ENCODE results near the gene MGAT1. TPM values are rescaled to one million over a fixed set of nuclear protein-coding genes. Genes with fewer than 3 reads are reported as not detected.

MGAT1 gene
- total RNA-seq (10 to 100 TPM; 40.7 to 77.6 TPM), polyA plus RNA-seq (ENCODE audit: insufficient read length in 2 of 2) (10 to 100 TPM; 59.1 to 74.4 TPM)
- long read RNA-seq, donor 1, transcript MGAT1-203 (3 exons, 3,077 nt), result major isoform, 8 of 18 reads
- long read RNA-seq, donor 1, transcript MGAT1-201 (2 exons, 2,761 nt), result minor isoform, 7 of 18 reads
- long read RNA-seq, donor 1, partial matches to known transcripts, result 0 of 18 reads
- long read RNA-seq, donor 1, other reads (novel, unspliced or antisense), result 0 of 18 reads
- long read RNA-seq, donor 2, partial matches to known transcripts, result 12 of 20 reads
- long read RNA-seq, donor 2, other reads (novel, unspliced or antisense), result 0 of 20 reads
- long read RNA-seq, donor 3, partial matches to known transcripts, result 0 of 6 reads
- long read RNA-seq, donor 3, other reads (novel, unspliced or antisense), result 0 of 6 reads
- long read RNA-seq, donor 4, transcript MGAT1-201 (2 exons, 2,761 nt), result major isoform, 14 of 22 reads
- long read RNA-seq, donor 4, transcript MGAT1-203 (3 exons, 3,077 nt), result minor isoform, 5 of 22 reads
- long read RNA-seq, donor 4, partial matches to known transcripts, result 0 of 22 reads
- long read RNA-seq, donor 4, other reads (novel, unspliced or antisense), result 0 of 22 reads

DNA sequence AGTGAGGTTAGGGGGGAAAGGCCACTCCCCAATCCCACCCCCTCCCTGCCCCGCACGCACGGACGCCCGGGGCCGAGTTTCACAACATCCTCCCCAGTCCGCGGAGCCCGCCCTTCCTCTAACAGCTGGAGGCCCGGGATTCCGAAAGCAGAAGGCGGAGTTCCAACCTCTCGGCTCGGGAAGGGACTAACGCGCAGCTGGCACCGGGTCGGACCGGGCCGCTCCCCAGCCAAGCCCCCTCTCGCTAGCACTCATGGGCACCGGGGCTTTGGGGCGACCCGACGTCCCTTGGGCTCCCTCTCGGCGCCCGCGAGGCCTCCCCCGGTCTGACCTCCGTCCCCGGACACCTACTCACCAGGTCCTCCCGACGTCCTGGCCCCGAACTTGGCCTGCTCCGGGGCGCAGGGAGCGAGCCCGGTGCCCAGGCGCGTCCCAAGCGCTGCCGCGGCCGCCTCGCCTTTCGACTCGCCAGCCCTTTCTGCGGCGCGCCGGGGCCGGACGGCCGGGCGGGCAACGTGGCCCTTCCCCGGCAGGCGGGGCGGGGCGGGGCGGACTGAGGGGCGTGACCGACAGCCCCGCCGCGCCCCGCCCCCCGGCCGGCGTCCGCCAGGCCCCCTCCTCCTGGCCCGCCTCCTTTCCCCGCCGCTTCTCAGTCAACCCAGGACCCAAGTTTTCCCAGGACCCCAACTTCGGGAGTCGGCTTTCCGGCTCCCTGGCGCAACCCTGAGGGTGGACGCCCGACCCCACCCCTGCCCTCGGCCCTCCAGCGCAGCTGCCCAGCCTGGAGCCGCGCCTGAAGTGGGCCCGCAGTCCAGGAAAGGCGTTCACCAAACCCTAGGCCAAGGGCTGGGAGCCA is at the start of gene MGAT1:
MGAT1 (minus strand) TSS at position 482 of the 856 bp plus-strand sequence. CDS start 9,835 bp downstream, outside the sequence.
- Histone ChIP-seq H3K4me1 (ENCODE audit: control insufficient read depth, insufficient read depth, low read length) (peaks cover 44% of the 10 kb centered on the region), H3K27ac (ENCODE audit: low read depth, low read length) (peak within 1 kb of the TSS; percentile 88), H3K27me3 (ENCODE audit: control insufficient read depth, insufficient read depth, low read length) (no peaks in the 10 kb centered on the region), H3K36me3 (ENCODE audit: control insufficient read depth, insufficient read depth, low read length) (peaks cover 24% of the 10 kb centered on the region), H3K4me3 (ENCODE audit: low read depth, low read length) (peak within 1 kb of the TSS; percentile 66), H3K9me3 (ENCODE audit: control insufficient read depth, insufficient read depth, low read length) (no peaks in the 10 kb centered on the region)
- under 1% methylated on average over 84 of the region's 87 CpGs for WGBS (ENCODE audit: insufficient coverage)
- peak in 4 of 6 donors; percentile 45 to 82 (median 54) for DNase-seq (ENCODE audit: low read depth in 4 of 6, low spot score in 6 of 6)

DNA sequence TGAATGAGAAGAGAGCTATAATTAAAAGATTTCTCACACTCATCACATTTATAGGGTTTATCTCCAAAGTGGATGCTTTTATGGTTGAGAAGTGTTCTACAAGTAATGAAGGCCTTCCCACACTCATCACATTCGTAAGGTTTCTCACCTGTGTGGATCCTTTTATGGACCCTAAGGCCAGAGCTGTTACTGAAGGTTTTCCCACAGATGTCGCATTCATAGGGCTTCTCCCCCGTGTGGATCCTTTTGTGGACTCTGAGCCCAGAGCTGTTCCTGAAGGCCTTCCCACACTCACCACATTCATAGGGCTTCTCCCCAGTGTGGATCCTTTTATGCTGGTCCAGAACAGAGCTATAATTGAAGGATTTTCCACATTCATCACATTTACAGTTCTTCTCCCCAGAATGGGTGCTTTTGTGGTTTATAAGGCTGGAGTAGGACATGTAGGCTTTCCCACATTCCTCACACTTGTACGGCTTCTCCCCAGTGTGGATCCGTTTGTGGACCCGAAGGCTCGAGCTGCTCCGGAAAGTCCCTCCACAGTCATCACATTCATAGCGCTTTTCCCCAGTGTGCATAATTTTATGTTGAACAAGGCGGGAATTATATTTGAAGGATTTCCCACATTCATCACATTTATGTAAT is 48.0 kb upstream of the MGAT1 start:
- no peak overlapping the region for H3K27ac ChIP-seq (ENCODE audit: low read depth, low read length)
- H3K4me1 ChIP-seq (ENCODE audit: control insufficient read depth, insufficient read depth, low read length), result no peaks in the 10 kb centered on the region
- no peak for DNase-seq (ENCODE audit: low read depth in 4 of 6, low spot score in 6 of 6)
- peaks cover 2% of the 10 kb centered on the region for H3K9me3 ChIP-seq (ENCODE audit: control insufficient read depth, insufficient read depth, low read length)
- no peaks in the 10 kb centered on the region for H3K27me3 ChIP-seq (ENCODE audit: control insufficient read depth, insufficient read depth, low read length)
- H3K36me3 ChIP-seq (ENCODE audit: control insufficient read depth, insufficient read depth, low read length), result peaks cover 33% of the 10 kb centered on the region
- WGBS (ENCODE audit: insufficient coverage), result 83% methylated on average over 1 of the region's 10 CpGs
- no peak overlapping the region for H3K4me3 ChIP-seq (ENCODE audit: low read depth, low read length)

GRCh38 chr5:180849827-180850226 is 47.2 kb upstream of the MGAT1 start:
- Histone ChIP-seq H3K9me3 (ENCODE audit: control insufficient read depth, insufficient read depth, low read length) (peaks cover 2% of the 10 kb centered on the region), H3K36me3 (ENCODE audit: control insufficient read depth, insufficient read depth, low read length) (peaks cover 28% of the 10 kb centered on the region), H3K4me1 (ENCODE audit: control insufficient read depth, insufficient read depth, low read length) (no peaks in the 10 kb centered on the region), H3K27ac (ENCODE audit: low read depth, low read length) (no peak overlapping the region), H3K4me3 (ENCODE audit: low read depth, low read length) (no peak overlapping the region), H3K27me3 (ENCODE audit: control insufficient read depth, insufficient read depth, low read length) (no peaks in the 10 kb centered on the region)
- no peak for DNase-seq (ENCODE audit: low read depth in 4 of 6, low spot score in 6 of 6)
- WGBS (ENCODE audit: insufficient coverage), result no CpG with 5 or more reads among the region's 4 CpGs

- no peak overlapping the region for H3K27ac ChIP-seq (ENCODE audit: low read depth, low read length)
- H3K4me1 ChIP-seq (ENCODE audit: control insufficient read depth, insufficient read depth, low read length), result no peaks in the 10 kb centered on the region
- H3K9me3 ChIP-seq (ENCODE audit: control insufficient read depth, insufficient read depth, low read length), result peaks cover 2% of the 10 kb centered on the region
- no peak for DNase-seq (ENCODE audit: low read depth in 4 of 6, low spot score in 6 of 6)
- no peaks in the 10 kb centered on the region for H3K27me3 ChIP-seq (ENCODE audit: control insufficient read depth, insufficient read depth, low read length)
- H3K36me3 ChIP-seq (ENCODE audit: control insufficient read depth, insufficient read depth, low read length), result peaks cover 28% of the 10 kb centered on the region
- H3K4me3 ChIP-seq (ENCODE audit: low read depth, low read length), result no peak overlapping the region
- no CpG with 5 or more reads among the region's 1 CpG for WGBS (ENCODE audit: insufficient coverage)
Measured at GRCh38 chr5:180848878-180849277, 46.3 kb upstream of the MGAT1 start.

DNA sequence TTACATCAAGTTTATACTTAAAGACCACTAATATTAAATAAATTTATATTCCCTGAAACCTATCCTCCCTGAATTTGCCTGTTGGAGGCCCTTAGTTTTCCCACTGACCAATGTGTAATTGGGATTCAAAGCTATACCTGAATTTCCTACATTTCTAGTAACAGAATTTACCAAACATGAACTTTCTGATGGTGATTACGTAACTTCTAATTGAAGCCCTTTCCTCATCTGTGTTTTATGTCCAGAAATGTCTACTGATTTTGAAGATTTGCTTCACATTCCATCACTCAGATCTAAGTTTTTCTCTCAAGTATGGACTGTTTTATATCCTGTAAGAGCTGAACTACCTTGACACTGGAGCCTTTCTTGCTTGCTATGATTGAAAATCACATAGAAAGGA is 45.7 kb upstream of the MGAT1 start:
- no CpG with 5 or more reads among the region's 1 CpG for WGBS (ENCODE audit: insufficient coverage)
- Histone ChIP-seq H3K4me1 (ENCODE audit: control insufficient read depth, insufficient read depth, low read length) (no peaks in the 10 kb centered on the region), H3K27ac (ENCODE audit: low read depth, low read length) (no peak overlapping the region), H3K27me3 (ENCODE audit: control insufficient read depth, insufficient read depth, low read length) (no peaks in the 10 kb centered on the region), H3K4me3 (ENCODE audit: low read depth, low read length) (no peak overlapping the region), H3K9me3 (ENCODE audit: control insufficient read depth, insufficient read depth, low read length) (peaks cover 2% of the 10 kb centered on the region), H3K36me3 (ENCODE audit: control insufficient read depth, insufficient read depth, low read length) (peaks cover 28% of the 10 kb centered on the region)
- no peak for DNase-seq (ENCODE audit: low read depth in 4 of 6, low spot score in 6 of 6)

DNA sequence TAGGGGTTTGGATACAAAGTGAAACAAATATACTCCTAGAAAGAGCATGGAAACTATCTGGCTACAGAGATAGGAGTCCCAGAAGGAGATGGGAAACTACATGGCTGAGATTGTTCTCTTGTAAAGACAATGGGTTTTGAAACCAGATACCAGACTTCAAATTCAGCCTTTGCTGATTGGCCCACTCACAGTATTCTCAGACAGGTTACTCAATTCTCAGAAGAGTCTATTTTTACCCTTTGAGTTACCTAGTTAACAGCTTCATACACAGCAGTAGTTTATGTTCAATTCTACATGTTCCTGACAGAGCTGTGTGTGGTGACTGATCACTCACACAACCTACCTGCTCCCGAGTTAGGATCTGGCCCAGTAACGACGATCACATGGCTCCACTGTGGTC is 44.4 kb upstream of the MGAT1 start:
- DNase-seq (ENCODE audit: low read depth in 4 of 6, low spot score in 6 of 6), result no peak
- 57% methylated on average over 2 of the region's 3 CpGs for WGBS (ENCODE audit: insufficient coverage)
- H3K36me3 ChIP-seq (ENCODE audit: control insufficient read depth, insufficient read depth, low read length), result peaks cover 28% of the 10 kb centered on the region

DNA sequence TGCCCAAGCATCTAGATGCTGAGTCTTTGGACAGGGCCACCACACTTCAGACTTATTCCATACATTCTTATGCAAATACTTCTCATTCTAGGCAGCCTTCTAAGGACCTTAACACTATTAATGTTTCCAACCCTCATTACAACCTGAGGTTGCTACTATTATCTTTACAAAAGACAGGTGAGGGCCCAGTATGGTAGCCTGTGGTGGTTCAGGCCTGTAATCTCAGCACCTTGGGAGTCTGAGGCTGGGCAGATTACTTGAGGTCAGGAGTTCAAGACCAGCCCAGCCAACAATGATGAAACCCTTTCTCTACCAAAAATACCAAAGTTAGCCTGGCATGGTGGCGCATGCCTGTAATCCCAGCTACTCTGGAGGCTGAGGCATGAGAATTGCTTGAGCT is 42.3 kb upstream of the MGAT1 start:
- WGBS (ENCODE audit: insufficient coverage), result no CpG with 5 or more reads among the region's 1 CpG
- H3K4me1 ChIP-seq (ENCODE audit: control insufficient read depth, insufficient read depth, low read length), result no peaks in the 10 kb centered on the region
- H3K4me3 ChIP-seq (ENCODE audit: low read depth, low read length), result no peak overlapping the region
- H3K27ac ChIP-seq (ENCODE audit: low read depth, low read length), result no peak overlapping the region
- H3K36me3 ChIP-seq (ENCODE audit: control insufficient read depth, insufficient read depth, low read length), result peaks cover 16% of the 10 kb centered on the region
- H3K27me3 ChIP-seq (ENCODE audit: control insufficient read depth, insufficient read depth, low read length), result no peaks in the 10 kb centered on the region
- H3K9me3 ChIP-seq (ENCODE audit: control insufficient read depth, insufficient read depth, low read length), result no peaks in the 10 kb centered on the region
- DNase-seq (ENCODE audit: low read depth in 4 of 6, low spot score in 6 of 6), result no peak

More for the DNA sequence above, 44.4 kb upstream of the MGAT1 start:
- Histone ChIP-seq H3K4me1 (ENCODE audit: control insufficient read depth, insufficient read depth, low read length) (no peaks in the 10 kb centered on the region), H3K4me3 (ENCODE audit: low read depth, low read length) (no peak overlapping the region), H3K27me3 (ENCODE audit: control insufficient read depth, insufficient read depth, low read length) (no peaks in the 10 kb centered on the region), H3K27ac (ENCODE audit: low read depth, low read length) (no peak overlapping the region), H3K9me3 (ENCODE audit: control insufficient read depth, insufficient read depth, low read length) (peaks cover 2% of the 10 kb centered on the region)

DNA sequence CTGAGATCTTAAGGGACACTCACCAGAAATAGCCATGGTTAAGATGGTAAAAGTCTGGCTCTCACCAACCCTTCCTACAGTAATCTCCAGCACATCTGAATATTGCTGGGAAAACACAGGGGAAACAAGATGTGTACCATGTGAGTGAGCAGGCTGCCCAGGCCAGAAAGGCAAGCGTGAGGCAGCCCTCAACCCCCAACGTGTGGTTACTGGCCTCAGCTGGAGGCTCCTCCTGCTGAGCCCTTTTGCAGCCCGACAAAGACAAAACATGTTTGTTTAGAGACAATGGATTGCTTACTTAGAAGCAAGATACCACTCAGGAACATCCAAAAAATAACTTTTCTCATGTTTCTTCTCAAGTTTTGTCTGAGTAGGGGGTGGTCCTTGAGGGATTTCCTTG is 41.8 kb upstream of the MGAT1 start:
- DNase-seq (ENCODE audit: low read depth in 4 of 6, low spot score in 6 of 6), result no peak
- H3K27ac ChIP-seq (ENCODE audit: low read depth, low read length), result no peak overlapping the region
- WGBS (ENCODE audit: insufficient coverage), result 35% methylated on average over 2 of the region's 3 CpGs
- H3K36me3 ChIP-seq (ENCODE audit: control insufficient read depth, insufficient read depth, low read length), result peaks cover 12% of the 10 kb centered on the region
- H3K9me3 ChIP-seq (ENCODE audit: control insufficient read depth, insufficient read depth, low read length), result no peaks in the 10 kb centered on the region
- H3K4me1 ChIP-seq (ENCODE audit: control insufficient read depth, insufficient read depth, low read length), result no peaks in the 10 kb centered on the region
- H3K4me3 ChIP-seq (ENCODE audit: low read depth, low read length), result no peak overlapping the region
- no peaks in the 10 kb centered on the region for H3K27me3 ChIP-seq (ENCODE audit: control insufficient read depth, insufficient read depth, low read length)

DNA sequence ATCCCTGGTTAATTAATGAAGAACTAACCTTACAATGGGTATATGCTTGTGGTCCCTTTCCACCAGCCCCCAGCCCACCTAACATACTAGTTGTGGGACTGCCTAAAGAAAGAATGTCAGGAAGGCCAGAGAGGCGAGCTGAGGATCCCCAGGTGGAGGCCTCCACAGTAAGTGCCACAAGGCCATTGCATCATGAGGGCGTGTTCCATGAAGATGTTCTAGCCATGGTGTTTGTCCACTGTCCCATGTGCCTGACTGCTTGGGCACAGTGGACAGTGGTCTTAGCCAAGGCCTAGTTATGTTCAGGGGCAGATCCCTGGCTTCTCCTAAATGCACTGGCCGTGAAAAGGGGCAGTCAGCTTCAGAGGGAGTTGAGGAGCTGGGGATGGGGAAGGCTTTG is 37.3 kb upstream of the MGAT1 start:
- Histone ChIP-seq H3K9me3 (ENCODE audit: control insufficient read depth, insufficient read depth, low read length) (no peaks in the 10 kb centered on the region), H3K4me1 (ENCODE audit: control insufficient read depth, insufficient read depth, low read length) (no peaks in the 10 kb centered on the region), H3K27me3 (ENCODE audit: control insufficient read depth, insufficient read depth, low read length) (no peaks in the 10 kb centered on the region), H3K27ac (ENCODE audit: low read depth, low read length) (no peak overlapping the region), H3K36me3 (ENCODE audit: control insufficient read depth, insufficient read depth, low read length) (peaks cover 8% of the 10 kb centered on the region), H3K4me3 (ENCODE audit: low read depth, low read length) (no peak overlapping the region)
- WGBS (ENCODE audit: insufficient coverage), result 100% methylated on average over 3 of the region's 3 CpGs
- no peak for DNase-seq (ENCODE audit: low read depth in 4 of 6, low spot score in 6 of 6)
